ENCODE measurements around the gene HBB. TPM values are rescaled to one million over a fixed set of nuclear protein-coding genes. Genes with fewer than 3 reads are reported as not detected.
A peak's percentile ranks its signal among the peaks of the same experiment; 100 is the strongest.
"Not testable (repeated sequence)": the region's sequence is repeated elsewhere in the genome, so short reads cannot be mapped to it uniquely, and the experiment has no call there.

HBB gene
- polyA plus RNA-seq, 1 donor from 2014 or later = 60.1 TPM

- H3K27ac Mint-ChIP-seq = no peak overlapping the region
- H3K9me3 Mint-ChIP-seq = no peaks in the 10 kb centered on the region
- H3K4me3 Mint-ChIP-seq = no peak overlapping the region
- peaks cover 1% of the 10 kb centered on the region for H3K27me3 Mint-ChIP-seq
- no peaks in the 10 kb centered on the region for H3K36me3 Mint-ChIP-seq
- H3K4me1 Mint-ChIP-seq = no peaks in the 10 kb centered on the region
Observed at GRCh38 chr11:5252192-5252918, 25.5 kb upstream of the HBB start.

GRCh38 chr11:5251746-5252145 is 24.9 kb upstream of the HBB start:
- Mint-ChIP-seq H3K9me3 (no peaks in the 10 kb centered on the region), H3K27me3 (peaks cover 1% of the 10 kb centered on the region), H3K27ac (no peak overlapping the region), H3K4me1 (no peaks in the 10 kb centered on the region), H3K4me3 (no peak overlapping the region), H3K36me3 (no peaks in the 10 kb centered on the region)

- H3K4me1 Mint-ChIP-seq = no peaks in the 10 kb centered on the region
- no peak overlapping the region for H3K4me3 Mint-ChIP-seq
- no peaks in the 10 kb centered on the region for H3K9me3 Mint-ChIP-seq
- peaks cover 1% of the 10 kb centered on the region for H3K36me3 Mint-ChIP-seq
- peaks cover 2% of the 10 kb centered on the region for H3K27me3 Mint-ChIP-seq
- peak overlapping the region in 1 of 3 donors; percentile 27 for H3K27ac Mint-ChIP-seq
Observed at GRCh38 chr11:5250543-5251204, 23.8 kb upstream of the HBB start.

GRCh38 chr11:5249807-5250396 is 23.0 kb upstream of the HBB start, which contains the start of gene HBG1:
HBG1 (minus strand) TSS chr11:5249857; CDS start chr11:5249804, 53 bp downstream.
- not testable (repeated sequence) for H3K36me3 Mint-ChIP-seq, H3K4me3 Mint-ChIP-seq, H3K27me3 Mint-ChIP-seq, H3K9me3 Mint-ChIP-seq, H3K4me1 Mint-ChIP-seq
- H3K27ac Mint-ChIP-seq = peak within 1 kb of the TSS in 1 of 3 donors; percentile 27

GRCh38 chr11:5248498-5248897 is 21.6 kb upstream of the HBB start:
- not testable (repeated sequence) for H3K27ac Mint-ChIP-seq, H3K9me3 Mint-ChIP-seq, H3K36me3 Mint-ChIP-seq, H3K27me3 Mint-ChIP-seq, H3K4me3 Mint-ChIP-seq, H3K4me1 Mint-ChIP-seq

GRCh38 chr11:5247472-5248192 is 20.8 kb upstream of the HBB start:
- H3K27ac Mint-ChIP-seq = no peak overlapping the region
- H3K9me3 Mint-ChIP-seq = no peaks in the 10 kb centered on the region
- no peak overlapping the region for H3K4me3 Mint-ChIP-seq
- no peaks in the 10 kb centered on the region for H3K4me1 Mint-ChIP-seq
- peaks cover 8% of the 10 kb centered on the region for H3K27me3 Mint-ChIP-seq
- H3K36me3 Mint-ChIP-seq = peaks cover 1% of the 10 kb centered on the region

- H3K27ac Mint-ChIP-seq = no peak overlapping the region
- peaks cover 1% of the 10 kb centered on the region for H3K36me3 Mint-ChIP-seq
- H3K27me3 Mint-ChIP-seq = peaks cover 8% of the 10 kb centered on the region
- no peaks in the 10 kb centered on the region for H3K9me3 Mint-ChIP-seq
- H3K4me1 Mint-ChIP-seq = no peaks in the 10 kb centered on the region
- H3K4me3 Mint-ChIP-seq = no peak overlapping the region
Observed at GRCh38 chr11:5246772-5247471, 20.1 kb upstream of the HBB start.

- Mint-ChIP-seq H3K9me3 (no peaks in the 10 kb centered on the region), H3K27ac (no peak overlapping the region), H3K4me1 (no peaks in the 10 kb centered on the region), H3K4me3 (no peak overlapping the region), H3K36me3 (peaks cover 1% of the 10 kb centered on the region), H3K27me3 (peaks cover 8% of the 10 kb centered on the region)
Observed at GRCh38 chr11:5245155-5245554, 18.3 kb upstream of the HBB start.

GRCh38 chr11:5243816-5244180 is 16.9 kb upstream of the HBB start:
- H3K4me1 Mint-ChIP-seq = no peaks in the 10 kb centered on the region
- no peak overlapping the region for H3K4me3 Mint-ChIP-seq
- peaks cover 8% of the 10 kb centered on the region for H3K27me3 Mint-ChIP-seq
- no peak overlapping the region for H3K27ac Mint-ChIP-seq
- H3K36me3 Mint-ChIP-seq = peaks cover 1% of the 10 kb centered on the region
- no peaks in the 10 kb centered on the region for H3K9me3 Mint-ChIP-seq

GRCh38 chr11:5242933-5243815 is 16.3 kb upstream of the HBB start:
- Mint-ChIP-seq H3K27me3 (peaks cover 8% of the 10 kb centered on the region), H3K36me3 (peaks cover 1% of the 10 kb centered on the region), H3K4me1 (no peaks in the 10 kb centered on the region), H3K27ac (no peak overlapping the region), H3K4me3 (no peak overlapping the region), H3K9me3 (no peaks in the 10 kb centered on the region)

- H3K9me3 Mint-ChIP-seq = no peaks in the 10 kb centered on the region
- no peaks in the 10 kb centered on the region for H3K4me1 Mint-ChIP-seq
- no peak overlapping the region for H3K27ac Mint-ChIP-seq
- H3K4me3 Mint-ChIP-seq = no peak overlapping the region
- H3K36me3 Mint-ChIP-seq = peaks cover 1% of the 10 kb centered on the region
- H3K27me3 Mint-ChIP-seq = peaks cover 8% of the 10 kb centered on the region
Observed at GRCh38 chr11:5242208-5242607, 15.3 kb upstream of the HBB start.

- no peaks in the 10 kb centered on the region for H3K4me1 Mint-ChIP-seq
Observed at GRCh38 chr11:5241458-5241857, 14.6 kb upstream of the HBB start.

GRCh38 chr11:5240458-5240857 is 13.6 kb upstream of the HBB start:
- H3K4me1 Mint-ChIP-seq = no peaks in the 10 kb centered on the region
- no peak overlapping the region for H3K27ac Mint-ChIP-seq
- no peaks in the 10 kb centered on the region for H3K36me3 Mint-ChIP-seq
- no peaks in the 10 kb centered on the region for H3K9me3 Mint-ChIP-seq
- peaks cover 7% of the 10 kb centered on the region for H3K27me3 Mint-ChIP-seq
- H3K4me3 Mint-ChIP-seq = no peak overlapping the region

More at GRCh38 chr11:5241458-5241857, 14.6 kb upstream of the HBB start:
- H3K36me3 Mint-ChIP-seq = peaks cover 1% of the 10 kb centered on the region
- no peaks in the 10 kb centered on the region for H3K9me3 Mint-ChIP-seq
- H3K27me3 Mint-ChIP-seq = peaks cover 8% of the 10 kb centered on the region
- H3K4me3 Mint-ChIP-seq = no peak overlapping the region
- no peak overlapping the region for H3K27ac Mint-ChIP-seq

- Mint-ChIP-seq H3K9me3 (no peaks in the 10 kb centered on the region), H3K27ac (no peak overlapping the region), H3K27me3 (peaks cover 5% of the 10 kb centered on the region), H3K36me3 (no peaks in the 10 kb centered on the region), H3K4me3 (no peak overlapping the region), H3K4me1 (no peaks in the 10 kb centered on the region)
Observed at GRCh38 chr11:5240056-5240455, 13.2 kb upstream of the HBB start.

All from IgD-negative memory B cell (primary cell).